Astrocyte (in vitro differentiated cells and primary cell): ENCODE data around the gene CACNA1H. TPM values are rescaled to one million over a fixed set of nuclear protein-coding genes. Genes with fewer than 3 reads are reported as not detected.
"Not testable (repeated sequence)": the region's sequence is repeated elsewhere in the genome, so short reads cannot be mapped to it uniquely, and the experiment has no call there.

ENCODE experiments used
- DNase-seq: peaks from one replicate; pipeline ENCODE4 v3.0.0-alpha.2; 2010; ENCODE audit warnings: low read depth
- FAIRE-seq: peaks from 2 replicates; lab custom pipeline; 2011; peaks lifted over from hg19 to GRCh38; lab: Jason Lieb, UNC
- H2AFZ ChIP-seq: 2 replicates; pipeline ENCODE4 v1.6.0; 2012; ENCODE audit warnings: low read depth, low read length, inconsistent platforms
- H3K27ac ChIP-seq: 2 replicates; pipeline ENCODE4 v1.5.1; 2011; ENCODE audit warnings: low read depth, low read length, inconsistent platforms
- H3K27me3 ChIP-seq: 2 replicates; pipeline ENCODE4 v1.6.0; 2011; ENCODE audit warnings: low read length, inconsistent platforms; ENCODE audit not compliant: insufficient read depth
- H3K36me3 ChIP-seq: 2 replicates; pipeline ENCODE4 v1.5.1; 2011; ENCODE audit warnings: low read length, inconsistent platforms; ENCODE audit not compliant: insufficient read depth
- H3K4me1 ChIP-seq: 2 replicates; pipeline ENCODE4 v1.5.1; 2011; ENCODE audit warnings: low read length, inconsistent platforms; ENCODE audit not compliant: insufficient read depth
- H3K4me2 ChIP-seq: 2 replicates; pipeline ENCODE4 v1.6.0; 2012; ENCODE audit warnings: low read length, inconsistent platforms
- H3K4me3 ChIP-seq: 2 replicates; pipeline ENCODE4 v1.5.1; 2011; ENCODE audit warnings: low read depth, mild to moderate bottlenecking, low read length, inconsistent platforms; ENCODE audit not compliant: insufficient read depth
- H3K79me2 ChIP-seq: 2 replicates; pipeline ENCODE4 v1.6.0; 2012; ENCODE audit warnings: mild to moderate bottlenecking, low read length, inconsistent platforms; ENCODE audit not compliant: insufficient read depth
- H3K9ac ChIP-seq: 2 replicates; pipeline ENCODE4 v1.6.0; 2012; ENCODE audit warnings: mild to moderate bottlenecking, low read length, inconsistent platforms
- H3K9me3 ChIP-seq: 2 replicates; pipeline ENCODE4 v1.5.1; 2012; ENCODE audit warnings: low read depth, mild to moderate bottlenecking, low read length, inconsistent platforms; ENCODE audit not compliant: insufficient read depth
- H4K20me1 ChIP-seq: 2 replicates; pipeline ENCODE4 v1.6.0; 2012; ENCODE audit warnings: low read length, inconsistent platforms; ENCODE audit not compliant: insufficient read depth
- H3K27ac Mint-ChIP-seq: one replicate; pipeline ENCODE4 v1.8.0; 2021; ENCODE audit warnings: mild to moderate bottlenecking, mixed read lengths; ENCODE audit not compliant: unreplicated experiment
- H3K27me3 Mint-ChIP-seq: one replicate; pipeline ENCODE4 v1.8.0; 2021; ENCODE audit warnings: low read depth, mixed read lengths; ENCODE audit not compliant: unreplicated experiment
- H3K36me3 Mint-ChIP-seq: one replicate; pipeline ENCODE4 v1.8.0; 2021; ENCODE audit warnings: low read depth, mixed read lengths; ENCODE audit not compliant: unreplicated experiment
- H3K4me1 Mint-ChIP-seq: one replicate; pipeline ENCODE4 v1.8.0; 2021; ENCODE audit warnings: low read depth, mixed read lengths; ENCODE audit not compliant: unreplicated experiment
- H3K4me3 Mint-ChIP-seq: one replicate; pipeline ENCODE4 v1.8.0; 2021; ENCODE audit warnings: mild to moderate bottlenecking, moderate library complexity, mixed read lengths; ENCODE audit not compliant: unreplicated experiment
- H3K9me3 Mint-ChIP-seq: one replicate; pipeline ENCODE4 v1.8.0; 2021; ENCODE audit warnings: mild to moderate bottlenecking, mixed read lengths; ENCODE audit not compliant: unreplicated experiment
- total RNA-seq: library from RNA; stranded (reverse); gene quantifications from 2 replicates; pipeline ENCODE4 v1.2.1, GENCODE V29; 2021

CACNA1H gene
- total RNA-seq, 1 donor from 2014 or later = 21.7 TPM

DNA sequence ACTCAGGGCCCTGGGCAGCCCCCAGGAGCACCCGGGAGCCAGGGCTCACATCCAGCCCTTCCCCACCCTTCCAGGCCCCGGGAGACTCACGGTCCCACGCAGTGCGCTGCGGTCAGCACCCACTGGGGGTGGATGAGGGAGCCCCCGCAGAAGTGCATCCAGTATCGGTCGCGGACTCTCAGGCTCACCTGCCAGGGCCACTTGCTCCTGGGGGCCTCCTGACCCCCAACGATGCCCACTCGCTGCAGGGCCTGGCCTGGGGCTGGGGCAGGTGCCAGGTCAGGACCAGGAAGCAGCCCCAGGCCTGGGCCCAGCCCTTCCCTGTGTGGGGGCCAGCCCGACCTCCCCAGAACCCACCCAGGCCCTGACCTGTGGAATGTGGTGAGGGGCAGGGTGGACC lies 76.6 kb downstream of the CACNA1H start:
- H3K27me3 ChIP-seq, FAIRE-seq: not testable (repeated sequence)

DNA sequence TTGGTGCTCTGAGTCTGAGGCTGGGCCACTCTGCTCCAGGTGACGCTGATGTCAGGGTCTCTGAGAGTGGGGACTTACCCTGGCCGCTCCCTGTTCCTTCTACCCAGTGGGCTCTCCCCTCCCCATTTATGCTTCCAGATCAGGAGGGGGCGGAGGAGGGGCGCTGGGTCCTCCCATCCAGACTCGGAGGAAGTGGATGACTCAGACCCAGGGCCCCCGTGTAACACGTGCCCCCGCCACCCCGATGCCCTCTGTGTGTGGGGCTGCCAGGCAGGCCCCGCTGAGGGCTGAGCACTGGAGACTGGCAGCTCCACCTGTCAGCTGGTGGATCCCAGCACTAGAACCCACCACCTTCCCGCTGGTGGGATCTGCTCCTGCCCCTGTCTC lies 77.2 kb downstream of the CACNA1H start, which contains the start of gene TPSB2:
TPSB2 (minus strand) TSS at position 101 of the 387 bp plus-strand sequence. CDS start 233 bp downstream, outside the sequence.
- not testable (repeated sequence) for H3K9me3 Mint-ChIP-seq, H3K36me3 Mint-ChIP-seq, H3K36me3 ChIP-seq, H3K9ac ChIP-seq, H4K20me1 ChIP-seq, DNase-seq, H3K79me2 ChIP-seq, H3K27ac ChIP-seq, H3K4me3 Mint-ChIP-seq, H3K4me1 Mint-ChIP-seq, H3K4me1 ChIP-seq, H3K4me2 ChIP-seq, H3K27me3 ChIP-seq, H3K9me3 ChIP-seq, H3K27me3 Mint-ChIP-seq, FAIRE-seq, H3K27ac Mint-ChIP-seq, H3K4me3 ChIP-seq, H2AFZ ChIP-seq

More for the DNA sequence above, 76.6 kb downstream of the CACNA1H start:
- H3K79me2 ChIP-seq, H3K4me3 Mint-ChIP-seq, H3K9me3 Mint-ChIP-seq, H3K9me3 ChIP-seq, DNase-seq, H3K27me3 Mint-ChIP-seq, H3K4me1 Mint-ChIP-seq, H2AFZ ChIP-seq, H3K36me3 Mint-ChIP-seq, H3K9ac ChIP-seq, H3K4me3 ChIP-seq, H4K20me1 ChIP-seq, H3K4me1 ChIP-seq, H3K27ac ChIP-seq, H3K27ac Mint-ChIP-seq, H3K4me2 ChIP-seq, H3K36me3 ChIP-seq: not testable (repeated sequence)

DNA sequence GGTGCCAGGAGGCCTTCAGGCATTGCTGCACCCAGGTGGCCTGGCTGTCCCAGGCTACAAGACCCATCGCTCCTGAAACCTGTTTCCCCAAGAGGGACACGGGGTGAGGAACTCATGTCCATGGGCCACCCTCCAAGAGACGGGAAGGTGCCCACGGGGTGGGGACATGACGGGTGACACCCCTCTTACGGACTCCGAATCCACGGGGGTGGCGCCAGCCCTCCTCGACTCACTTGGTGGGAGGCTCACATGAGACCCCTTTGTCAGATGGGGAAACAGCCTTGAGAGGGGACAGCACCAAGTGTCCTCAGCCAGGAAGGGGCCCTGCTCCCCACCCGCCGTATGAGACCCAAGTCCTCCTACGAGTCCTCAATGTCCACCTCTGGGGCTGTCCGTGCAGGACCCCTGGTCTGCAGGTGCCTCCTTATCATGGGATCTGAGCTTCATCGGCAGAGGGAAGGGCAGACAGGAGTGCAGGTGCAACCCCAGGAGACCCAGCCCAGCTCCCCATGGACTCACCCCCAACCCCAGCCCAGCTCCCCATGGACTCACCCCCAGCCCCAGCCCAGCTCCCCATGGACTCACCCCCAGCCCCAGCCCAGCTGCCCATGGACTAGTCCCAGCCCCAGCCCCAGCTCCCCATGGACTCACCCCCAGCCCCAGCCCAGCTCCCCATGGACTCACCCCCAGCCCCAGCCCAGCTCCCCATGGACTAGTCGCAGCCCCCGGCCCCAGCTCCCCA lies 77.7 kb downstream of the CACNA1H start:
- not testable (repeated sequence) for H3K4me1 Mint-ChIP-seq, H3K36me3 Mint-ChIP-seq, DNase-seq

DNA sequence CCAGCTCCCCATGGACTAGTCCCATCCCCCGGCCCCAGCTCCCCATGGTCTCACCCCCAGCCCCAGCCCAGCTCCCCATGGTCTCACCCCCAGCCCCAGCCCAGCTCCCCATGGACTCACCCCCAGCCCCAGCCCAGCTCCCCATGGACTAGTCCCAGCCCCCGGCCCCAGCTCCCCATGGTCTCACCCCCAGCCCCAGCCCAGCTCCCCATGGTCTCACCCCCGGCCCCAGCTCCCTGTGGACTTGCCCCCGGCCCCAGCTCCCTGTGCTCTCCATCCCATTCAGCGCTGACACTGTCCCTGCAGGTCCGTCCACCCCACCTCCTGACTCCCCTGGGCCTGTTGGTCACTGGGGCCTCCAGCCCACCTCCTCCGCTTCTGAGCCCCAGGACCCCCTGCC lies 78.4 kb downstream of the CACNA1H start:
- not testable (repeated sequence) for DNase-seq, FAIRE-seq

More for the DNA sequence above, 77.7 kb downstream of the CACNA1H start:
- H3K9me3 Mint-ChIP-seq, H3K27ac ChIP-seq, H3K27me3 Mint-ChIP-seq, H3K4me1 ChIP-seq, H2AFZ ChIP-seq, FAIRE-seq, H3K79me2 ChIP-seq, H3K27ac Mint-ChIP-seq, H3K9ac ChIP-seq, H3K9me3 ChIP-seq, H4K20me1 ChIP-seq, H3K4me2 ChIP-seq, H3K36me3 ChIP-seq, H3K27me3 ChIP-seq, H3K4me3 ChIP-seq, H3K4me3 Mint-ChIP-seq: not testable (repeated sequence)

DNA sequence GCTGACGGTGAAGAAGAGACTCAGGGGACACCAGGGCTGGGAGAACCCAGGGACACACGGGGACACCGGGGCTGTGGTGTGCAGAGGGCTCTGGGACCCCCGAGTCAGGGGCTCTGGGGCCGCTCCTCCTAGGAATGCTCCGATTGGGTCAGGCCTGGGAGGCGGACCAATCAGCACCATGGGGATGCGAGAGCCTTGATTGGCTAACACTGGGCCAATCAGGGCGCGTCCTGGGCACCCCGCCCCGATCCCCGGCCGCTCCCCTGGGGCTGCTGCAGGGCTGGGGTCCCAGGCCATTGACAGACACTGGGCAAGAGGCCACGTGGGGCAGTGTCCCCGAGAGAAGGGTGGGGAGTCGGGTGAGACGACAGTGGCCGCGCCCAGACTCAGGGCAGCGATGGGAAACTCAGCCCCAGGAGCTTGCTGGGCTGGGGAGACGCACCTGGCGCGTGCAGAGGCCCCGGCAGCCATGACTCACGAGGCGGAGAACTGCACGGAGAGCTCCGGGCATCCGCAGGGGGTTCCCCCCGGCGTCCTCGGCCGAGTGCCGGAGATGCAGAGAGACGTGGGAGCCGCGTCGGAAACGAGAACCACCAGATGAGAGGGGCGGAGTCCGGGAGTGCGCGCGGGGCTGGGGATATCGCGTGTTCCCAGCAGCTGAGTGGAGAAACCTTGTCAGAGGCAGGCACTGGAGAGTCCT lies 79.3 kb downstream of the CACNA1H start:
- not testable (repeated sequence) for H3K9me3 Mint-ChIP-seq, H3K79me2 ChIP-seq, H3K27me3 Mint-ChIP-seq, H3K27ac Mint-ChIP-seq, H3K9ac ChIP-seq, H3K9me3 ChIP-seq, FAIRE-seq, H3K36me3 ChIP-seq, H3K36me3 Mint-ChIP-seq, H3K4me2 ChIP-seq, H3K27me3 ChIP-seq, H3K4me3 ChIP-seq, H2AFZ ChIP-seq, H3K27ac ChIP-seq, H4K20me1 ChIP-seq, H3K4me1 Mint-ChIP-seq, H3K4me1 ChIP-seq, DNase-seq, H3K4me3 Mint-ChIP-seq

More for the DNA sequence above, 78.4 kb downstream of the CACNA1H start:
- not testable (repeated sequence) for H3K4me3 ChIP-seq, H3K4me2 ChIP-seq, H3K79me2 ChIP-seq, H3K27me3 Mint-ChIP-seq, H3K4me3 Mint-ChIP-seq, H3K27ac ChIP-seq, H2AFZ ChIP-seq, H3K27ac Mint-ChIP-seq, H3K36me3 Mint-ChIP-seq, H3K9ac ChIP-seq, H3K36me3 ChIP-seq, H3K9me3 Mint-ChIP-seq, H4K20me1 ChIP-seq, H3K9me3 ChIP-seq, H3K4me1 ChIP-seq, H3K27me3 ChIP-seq, H3K4me1 Mint-ChIP-seq

DNA sequence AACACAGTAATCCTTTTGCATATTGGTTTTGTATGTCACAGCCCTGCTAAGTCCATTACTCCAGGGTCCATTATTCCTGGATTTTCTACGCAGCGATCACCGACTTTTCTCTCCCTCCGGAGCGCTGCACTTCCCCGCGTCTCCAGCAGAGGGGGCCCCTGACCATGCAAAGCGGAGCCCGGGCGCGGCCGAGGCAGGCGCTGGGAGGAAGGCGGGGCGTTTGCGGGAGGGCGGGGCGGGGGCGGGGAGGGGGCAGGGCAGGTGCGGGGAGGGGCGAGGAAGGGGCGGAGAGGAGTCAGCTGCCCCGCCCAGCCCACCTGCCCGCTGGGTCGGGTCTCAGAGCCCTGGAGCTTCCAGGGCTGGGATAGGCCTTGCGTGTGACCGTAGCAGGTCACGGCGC lies 83.8 kb downstream of the CACNA1H start:
- not testable (repeated sequence) for H3K4me1 Mint-ChIP-seq, FAIRE-seq, H3K9me3 Mint-ChIP-seq, H3K9me3 ChIP-seq, H3K4me3 ChIP-seq, H2AFZ ChIP-seq, H3K4me1 ChIP-seq, H3K36me3 ChIP-seq, H3K4me3 Mint-ChIP-seq, H4K20me1 ChIP-seq, H3K4me2 ChIP-seq, H3K79me2 ChIP-seq, H3K36me3 Mint-ChIP-seq, H3K27ac Mint-ChIP-seq, H3K27ac ChIP-seq, H3K9ac ChIP-seq, H3K27me3 ChIP-seq, DNase-seq
- H3K27me3 Mint-ChIP-seq = peaks cover 12% of the 10 kb centered on the region
